GM18502 (cell line): ENCODE results near the gene HIP1.
"Not testable (repeated sequence)": the region's sequence is repeated elsewhere in the genome, so short reads cannot be mapped to it uniquely, and the experiment has no call there.

Source experiments
- ATAC-seq: cut with Tn5 transposase; IDR thresholded peaks from one replicate; pipeline ENCODE4 v1.9.1; 2021; ENCODE audit warnings: mild to moderate bottlenecking; ENCODE audit not compliant: unreplicated experiment, poor library complexity

The HIP1 gene

DNA sequence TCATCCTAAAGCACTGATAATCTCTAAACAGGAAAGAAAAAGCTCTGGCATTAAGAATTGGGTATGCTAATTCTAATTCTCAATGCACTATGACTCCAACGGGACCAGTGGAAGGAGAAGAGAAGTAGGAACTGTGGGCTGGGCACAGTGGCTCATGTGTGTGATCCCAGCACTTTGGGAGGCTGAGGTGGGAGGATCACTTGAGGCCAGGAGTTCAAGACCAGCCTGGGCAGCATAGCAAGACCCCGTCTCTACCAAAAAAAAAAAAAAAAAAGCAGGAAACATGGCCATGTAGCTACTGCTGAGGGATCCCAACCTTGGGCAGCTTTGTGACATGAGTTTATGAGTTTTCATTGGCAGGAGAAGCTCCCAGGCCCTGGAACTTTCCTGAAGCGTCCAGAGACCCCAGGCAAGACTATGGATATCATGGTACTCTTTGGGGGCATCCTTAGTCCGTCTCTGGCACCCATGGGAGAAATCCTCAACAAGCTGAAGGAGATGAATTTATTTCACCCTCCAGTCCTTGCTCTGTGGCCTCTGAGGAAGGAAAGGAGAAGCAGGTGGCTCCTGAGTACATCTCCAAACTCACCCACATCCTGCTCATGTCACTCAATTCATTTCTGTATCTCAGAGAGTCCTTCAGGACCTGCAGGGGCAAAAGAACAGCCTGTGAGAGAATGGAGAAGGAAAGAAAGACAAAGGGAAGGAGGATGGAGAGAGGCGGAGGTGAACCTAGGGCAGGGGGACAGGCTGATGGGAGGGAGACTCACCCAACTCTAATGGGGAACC lies 147.1 kb downstream of the HIP1 start:
- no peak for ATAC-seq

DNA sequence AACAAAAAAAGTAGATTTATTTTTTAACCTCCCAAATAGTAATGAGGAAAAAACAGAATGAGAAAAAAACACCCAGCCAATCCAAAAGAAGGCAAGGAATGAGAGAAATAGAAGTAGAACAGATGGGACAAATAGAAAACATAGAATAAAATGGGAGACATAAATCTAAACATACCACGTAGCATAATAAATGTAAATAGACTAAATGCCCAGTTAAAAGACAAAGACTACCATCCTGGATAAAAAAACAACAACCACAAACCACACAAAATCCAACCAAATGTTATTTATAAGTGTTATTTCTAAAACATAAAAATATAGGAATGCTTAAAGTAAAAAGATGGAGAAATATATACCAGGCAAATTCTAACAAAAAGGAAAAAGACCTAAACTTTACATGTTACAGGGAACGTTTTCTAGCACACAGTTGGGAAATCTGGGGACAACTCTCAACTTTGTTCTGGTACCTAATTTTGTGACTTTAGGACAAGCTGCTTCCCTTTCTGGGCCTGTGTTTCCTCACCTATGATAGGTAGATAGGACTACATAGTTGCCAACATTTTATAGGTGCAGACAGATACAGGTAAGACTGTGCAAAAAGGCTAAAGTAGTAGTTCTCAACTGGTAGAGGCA lies 148.3 kb downstream of the HIP1 start:
- no peak for ATAC-seq

DNA sequence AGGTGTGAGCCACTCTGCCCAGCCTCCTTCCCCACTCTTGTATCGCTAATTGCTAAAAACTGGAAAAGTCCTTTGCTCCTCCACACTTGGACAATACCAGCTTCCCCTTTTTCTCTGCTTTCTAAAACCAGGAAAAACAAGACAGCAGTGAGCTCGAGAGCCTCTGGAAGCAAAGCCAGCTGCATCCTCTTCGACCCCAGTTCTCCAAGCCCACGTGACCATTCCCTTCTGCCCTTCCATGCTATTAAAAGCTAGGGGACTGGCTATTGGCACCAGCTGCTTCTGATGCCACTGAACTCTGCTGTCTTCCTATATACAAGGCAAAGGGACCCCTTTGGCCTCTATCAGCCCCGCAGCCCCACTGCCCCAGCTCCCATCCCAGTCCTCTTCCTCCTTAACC lies 154.4 kb downstream of the HIP1 start:
- no peak for ATAC-seq

GRCh38 chr7:75583255-75583654 lies 155.5 kb downstream of the HIP1 start:
- ATAC-seq: no peak

DNA sequence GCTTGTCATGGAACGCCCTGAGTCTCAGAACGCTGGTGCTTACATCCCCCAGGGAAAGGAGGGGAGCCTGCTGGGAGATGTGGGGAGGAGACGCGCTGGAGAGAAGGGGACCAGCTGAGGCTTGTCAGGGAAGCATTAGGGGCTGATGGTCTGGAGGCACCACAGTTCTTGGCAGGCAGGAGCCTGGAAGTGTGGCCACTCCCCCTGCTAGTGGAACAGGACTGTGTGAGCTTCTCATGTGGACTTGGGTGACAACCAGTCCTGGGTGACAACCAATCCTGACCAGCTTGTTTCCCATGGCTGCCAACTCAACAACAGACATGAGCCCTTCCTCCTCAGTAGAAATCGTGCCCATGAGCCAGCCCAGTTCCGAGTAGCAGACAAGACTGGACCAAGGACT lies 158.8 kb downstream of the HIP1 start:
- no peak for ATAC-seq

DNA sequence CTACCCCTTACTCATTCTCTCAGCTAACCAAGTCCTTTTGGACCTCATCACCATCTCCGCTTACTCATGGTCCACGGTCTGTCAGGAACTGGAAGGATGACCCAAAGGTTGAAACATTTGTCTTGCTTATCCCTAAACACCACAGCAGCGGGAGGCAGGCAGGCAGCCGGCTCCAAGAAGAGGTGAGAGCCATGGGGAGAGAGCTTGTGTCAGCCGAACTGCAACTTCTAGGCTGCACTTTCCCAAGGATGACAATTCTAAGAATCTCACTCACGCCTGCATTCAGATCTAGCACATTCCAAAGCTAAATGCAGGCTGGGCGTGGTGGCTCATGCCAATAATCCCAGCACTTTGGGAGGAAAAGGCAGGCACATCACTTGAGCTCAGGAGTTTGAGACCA lies 160.7 kb downstream of the HIP1 start:
- no peak for ATAC-seq

DNA sequence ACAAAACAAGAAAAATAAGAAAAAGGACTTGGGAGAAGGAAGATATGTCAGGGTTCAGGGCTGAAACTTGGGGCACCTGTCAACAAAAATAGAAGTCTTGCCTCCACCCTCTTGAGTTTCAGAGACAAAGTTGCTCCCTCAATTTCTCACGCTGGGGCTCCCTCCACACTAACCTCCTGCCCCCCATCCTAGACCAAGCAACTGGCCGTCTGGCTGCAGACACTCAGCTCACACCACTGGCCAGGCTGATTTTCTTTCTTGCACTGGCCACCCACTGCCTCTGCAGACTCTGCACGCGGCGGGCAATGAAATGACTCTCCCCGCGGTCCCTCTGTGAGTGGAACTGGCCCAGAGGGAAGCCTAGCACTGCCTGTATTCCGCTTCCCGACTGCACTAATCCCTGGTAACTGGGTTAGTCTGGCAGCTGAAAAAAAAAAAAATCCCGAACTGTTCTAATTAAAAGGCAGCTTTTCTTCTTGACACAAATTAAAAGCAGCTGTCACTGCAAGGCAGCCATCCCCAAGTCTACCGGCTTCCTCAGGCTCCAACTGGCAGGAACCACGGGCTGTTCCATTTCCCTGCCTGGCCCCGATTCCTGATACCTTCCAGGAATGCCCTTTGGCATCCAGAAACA lies 163.1 kb downstream of the HIP1 start:
- no peak for ATAC-seq

DNA sequence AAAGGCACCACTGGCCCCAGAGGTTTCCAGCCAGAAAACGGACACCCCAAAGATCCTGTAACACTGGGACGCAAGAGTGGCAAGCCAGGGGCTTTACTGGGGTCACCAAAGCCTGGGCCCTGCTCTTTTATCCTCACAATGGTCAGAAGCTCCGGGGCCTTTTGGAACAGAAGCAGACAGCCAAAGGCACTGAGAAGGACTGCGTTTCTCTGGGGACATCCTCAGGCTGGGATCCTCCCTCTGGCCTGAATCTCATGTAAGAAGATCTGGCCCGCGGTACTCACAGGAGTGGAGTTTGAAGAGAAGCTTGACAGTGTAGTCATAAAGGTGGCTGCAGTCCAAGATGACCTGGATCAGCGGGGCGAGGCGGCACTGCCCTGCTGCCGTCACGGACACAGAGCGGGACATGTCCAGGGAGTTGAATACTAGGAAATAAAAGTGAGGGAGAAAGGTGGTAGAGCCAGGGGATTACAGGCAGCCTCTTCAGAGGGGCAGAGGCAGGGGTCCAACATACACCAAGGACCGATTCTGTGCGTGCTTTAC lies 165.2 kb downstream of the HIP1 start:
- no peak for ATAC-seq

DNA sequence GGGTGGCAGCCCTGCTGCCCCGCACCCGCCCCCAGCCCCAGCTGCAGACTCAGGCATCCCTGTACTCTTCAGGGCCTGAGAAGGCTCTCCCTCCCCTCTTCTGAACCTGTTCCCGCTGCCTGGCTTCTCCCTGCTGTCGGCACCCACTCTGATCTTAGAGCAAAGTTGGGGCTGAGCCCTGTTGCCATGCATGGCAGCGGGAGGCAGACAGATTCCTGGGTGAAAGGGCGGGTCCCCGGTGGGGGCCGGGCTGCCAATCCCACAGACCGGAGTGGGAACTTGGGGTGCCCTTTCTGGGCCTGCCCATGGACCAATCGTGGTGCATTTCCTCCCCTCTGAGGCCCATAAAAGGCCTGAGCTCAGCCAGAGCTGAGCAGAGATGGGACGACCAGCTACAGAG lies 165.9 kb downstream of the HIP1 start:
- ATAC-seq: no peak

DNA sequence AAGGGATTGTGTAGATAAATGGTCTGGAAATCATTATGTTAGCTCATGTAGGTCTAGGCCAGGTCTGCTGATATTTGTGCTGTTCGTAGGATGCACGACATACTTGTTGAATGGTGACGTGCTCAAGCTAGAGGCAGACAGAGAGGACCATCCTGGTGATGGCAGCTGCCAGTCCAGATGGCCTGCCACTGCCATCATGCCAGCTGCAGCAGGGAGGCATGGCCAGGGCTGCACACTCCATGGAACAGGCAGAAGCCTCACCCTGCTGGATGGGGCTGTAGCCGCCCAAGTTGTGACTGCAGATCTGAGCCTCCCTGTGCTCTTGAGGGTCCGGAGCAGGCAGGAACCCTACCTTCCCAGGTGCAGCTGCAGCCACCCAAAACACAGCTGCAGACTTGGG lies 166.3 kb downstream of the HIP1 start:
- no peak for ATAC-seq

GRCh38 chr7:75571209-75571608 lies 167.5 kb downstream of the HIP1 start:
- no peak for ATAC-seq

DNA sequence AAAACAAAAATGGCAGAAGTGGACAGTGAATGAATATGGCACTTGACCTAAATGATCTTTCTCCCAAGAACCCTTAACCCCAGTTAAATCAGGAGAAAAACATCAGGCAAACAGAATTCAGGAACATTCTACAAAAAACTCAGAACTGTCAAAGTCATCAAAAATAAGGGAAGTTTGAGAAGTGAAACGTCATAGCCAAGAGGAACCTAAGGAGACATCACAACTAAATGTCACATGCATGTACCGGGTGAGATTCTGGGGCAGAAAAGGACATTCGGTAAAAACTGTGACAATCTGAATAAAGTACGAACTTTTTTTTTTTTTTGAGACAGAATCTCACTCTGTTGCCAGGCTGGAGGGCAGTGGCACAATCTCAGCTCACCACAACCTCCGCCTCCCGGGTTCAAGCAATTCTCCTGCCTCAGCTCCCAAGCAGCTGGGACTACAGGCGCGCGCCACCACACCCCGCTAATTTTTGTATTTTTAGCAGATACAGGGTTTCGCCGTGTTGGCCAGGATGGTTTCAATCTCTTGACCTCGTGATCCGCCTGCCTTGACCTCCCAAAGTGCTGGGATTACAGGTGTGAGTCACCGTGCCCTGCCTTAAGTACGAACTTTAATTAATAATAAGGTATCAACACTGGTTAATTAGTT lies 169.0 kb downstream of the HIP1 start:
- not testable (repeated sequence) for ATAC-seq

GRCh38 chr7:75567948-75568595 lies 170.7 kb downstream of the HIP1 start:
- ATAC-seq: no peak

DNA sequence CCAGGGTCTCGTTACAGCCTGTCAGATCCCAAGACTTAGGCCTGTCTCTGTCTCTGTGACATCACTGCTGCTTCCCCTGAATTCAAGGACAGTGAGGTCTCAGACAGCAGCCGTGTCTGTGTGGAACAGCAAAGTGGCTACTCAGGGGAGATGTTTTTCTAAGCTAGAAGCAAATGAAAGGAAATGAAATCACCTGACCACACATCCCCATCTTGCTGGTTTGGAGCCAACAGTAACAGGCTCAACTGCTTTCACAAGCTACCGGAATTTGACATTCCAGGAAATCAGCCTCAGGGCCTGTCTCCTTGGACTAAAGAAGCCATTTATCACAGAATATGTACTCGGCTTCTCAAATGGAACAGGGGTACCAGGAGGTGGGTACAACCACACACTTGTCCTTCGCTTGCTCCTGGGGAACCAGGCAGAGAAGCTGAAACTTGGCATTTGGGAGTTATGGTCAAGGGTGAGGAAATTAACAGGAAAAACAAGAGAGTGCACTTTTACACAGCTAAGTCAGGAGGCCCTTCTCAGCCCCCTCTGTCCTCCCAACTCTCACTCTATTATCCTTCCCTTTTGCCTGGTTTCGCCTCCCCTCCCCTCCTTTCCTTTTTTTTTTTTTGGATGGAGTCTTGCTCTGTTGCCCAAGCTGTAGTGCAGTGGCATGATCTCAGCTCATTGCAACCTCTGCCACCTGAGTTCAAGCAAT lies 173.5 kb downstream of the HIP1 start:
- no peak for ATAC-seq

GRCh38 chr7:75563171-75563570 lies 175.6 kb downstream of the HIP1 start:
- no peak for ATAC-seq

DNA sequence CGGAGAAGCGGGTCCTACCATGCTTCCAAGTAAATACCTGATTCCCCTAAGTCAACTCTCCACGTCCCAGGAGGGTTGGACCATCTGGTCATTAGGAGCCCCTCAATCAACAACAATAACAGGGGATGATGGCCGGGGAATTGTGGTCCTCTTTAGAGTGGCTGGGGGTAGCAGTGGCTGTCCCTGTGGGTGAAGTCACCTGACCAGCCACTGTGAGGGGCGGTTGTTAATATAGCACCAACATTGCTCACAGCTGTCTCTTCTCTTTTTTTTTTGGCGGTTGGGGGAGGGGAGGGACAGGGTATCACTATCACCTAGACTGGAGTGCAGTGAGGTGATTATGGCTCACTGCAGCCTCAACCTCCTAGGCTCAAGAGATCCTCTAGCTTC lies 178.8 kb downstream of the HIP1 start:
- no peak for ATAC-seq

GRCh38 chr7:75559355-75559975 lies 179.3 kb downstream of the HIP1 start:
- no peak for ATAC-seq

DNA sequence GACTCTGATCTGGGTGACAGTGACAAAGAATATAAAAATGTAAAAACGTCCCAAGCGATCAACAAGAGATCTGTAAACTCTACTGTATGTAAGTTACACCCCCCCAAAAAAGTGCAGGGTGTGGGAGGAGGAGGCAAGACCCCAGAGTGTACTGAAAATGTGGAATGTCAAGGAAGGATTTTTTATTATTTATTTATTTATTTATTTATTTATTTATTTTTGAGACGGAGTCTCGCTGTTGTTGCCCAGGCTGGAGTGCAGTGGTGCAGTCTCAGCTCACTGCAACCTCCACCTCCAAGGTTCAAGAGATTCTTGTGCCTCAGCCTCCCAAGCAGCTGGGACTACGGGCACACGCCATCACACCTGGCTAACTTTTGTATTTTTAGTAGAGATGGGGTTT lies 181.9 kb downstream of the HIP1 start:
- ATAC-seq: not testable (repeated sequence)

DNA sequence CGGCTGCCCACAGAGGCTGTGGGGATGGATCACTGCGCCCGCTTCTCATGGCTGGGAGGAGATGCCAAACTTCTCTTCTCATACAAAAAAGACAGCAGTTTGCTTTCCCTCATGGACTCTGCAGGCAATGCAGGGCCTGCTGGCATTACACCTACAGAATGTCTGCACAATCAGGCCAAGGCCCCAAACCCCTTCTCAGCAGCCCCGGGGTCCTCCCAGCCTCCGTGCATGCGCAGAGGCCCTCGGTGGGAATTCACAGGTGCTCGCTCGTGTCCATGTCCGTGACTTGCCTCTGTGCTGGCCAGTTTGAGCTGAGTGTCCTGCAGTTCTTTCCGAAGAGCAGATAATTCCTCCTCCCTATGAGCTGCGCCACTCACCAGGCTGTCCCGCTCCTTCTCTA lies 183.0 kb downstream of the HIP1 start:
- no peak for ATAC-seq
